ENCODE data around the gene DHX58.
A peak's percentile ranks its signal among the peaks of the same experiment; 100 is the strongest.

DHX58 gene

GRCh38 chr17:42059815-42060214, 52.7 kb downstream of the DHX58 start:
- H3K9me2 ChIP-seq (replicated peaks; ENCODE audit: low read depth, low read length), result no peaks in the 10 kb centered on the region
- H3K4me3 ChIP-seq (ENCODE audit: low read length, poor library complexity, severe bottlenecking), result no peak overlapping the region
- no peaks in the 10 kb centered on the region for H3K36me3 ChIP-seq (ENCODE audit: insufficient read depth, low read length)
- no peaks in the 10 kb centered on the region for H4K20me1 ChIP-seq (ENCODE audit: insufficient read depth, low read length, poor library complexity, severe bottlenecking)
- TF ChIP-seq CTCF (conservative IDR thresholded peaks at IDR 0.05; ENCODE audit: low read length) (no peak), EZH2phosphoT487 (IDR thresholded peaks at IDR 0.05; ENCODE audit: borderline replicate concordance) (no peak)
- no peaks in the 10 kb centered on the region for H3K27me3 ChIP-seq (ENCODE audit: insufficient read depth, low read length, poor library complexity, severe bottlenecking)
- H3K9ac ChIP-seq (ENCODE audit: low read depth, low read length, poor library complexity, severe bottlenecking), result no peak overlapping the region
- H3K9me3 ChIP-seq (ENCODE audit: insufficient read depth, low read depth, low read length), result no peaks in the 10 kb centered on the region
- peak overlapping the region; percentile 66; the same call in 1 of the 2 replicates for H2AFZ ChIP-seq (ENCODE audit: low read length)
- no peaks in the 10 kb centered on the region for H3F3A ChIP-seq (ENCODE audit: low read depth)
- H3K4me2 ChIP-seq (ENCODE audit: low read depth, low read length, poor library complexity, severe bottlenecking), result no peak overlapping the region
- H3K79me2 ChIP-seq (ENCODE audit: insufficient read depth, low read length), result no peaks in the 10 kb centered on the region
- peaks cover 14% of the 10 kb centered on the region for H3K4me1 ChIP-seq (ENCODE audit: insufficient read depth, low read length, poor library complexity, severe bottlenecking)

- H2AFZ ChIP-seq (ENCODE audit: low read length), result no peak overlapping the region
- H3K36me3 ChIP-seq (ENCODE audit: insufficient read depth, low read length), result no peaks in the 10 kb centered on the region
- H3K4me2 ChIP-seq (ENCODE audit: low read depth, low read length, poor library complexity, severe bottlenecking), result no peak overlapping the region
- H3K9ac ChIP-seq (ENCODE audit: low read depth, low read length, poor library complexity, severe bottlenecking), result no peak overlapping the region
- H4K20me1 ChIP-seq (ENCODE audit: insufficient read depth, low read length, poor library complexity, severe bottlenecking), result no peaks in the 10 kb centered on the region
- H3K9me2 ChIP-seq (replicated peaks; ENCODE audit: low read depth, low read length), result no peaks in the 10 kb centered on the region
- H3K9me3 ChIP-seq (ENCODE audit: insufficient read depth, low read depth, low read length), result no peaks in the 10 kb centered on the region
- no peaks in the 10 kb centered on the region for H3K79me2 ChIP-seq (ENCODE audit: insufficient read depth, low read length)
- H3K27me3 ChIP-seq (ENCODE audit: insufficient read depth, low read length, poor library complexity, severe bottlenecking), result no peaks in the 10 kb centered on the region
- H3K4me1 ChIP-seq (ENCODE audit: insufficient read depth, low read length, poor library complexity, severe bottlenecking), result peaks cover 6% of the 10 kb centered on the region
- H3K4me3 ChIP-seq (ENCODE audit: low read length, poor library complexity, severe bottlenecking), result no peak overlapping the region
- TF ChIP-seq CTCF (conservative IDR thresholded peaks at IDR 0.05; ENCODE audit: low read length), result no peak
- TF ChIP-seq EZH2phosphoT487 (IDR thresholded peaks at IDR 0.05; ENCODE audit: borderline replicate concordance), result no peak
- no peaks in the 10 kb centered on the region for H3F3A ChIP-seq (ENCODE audit: low read depth)
These were observed 54.5 kb downstream of the DHX58 start for GRCh38 chr17:42058063-42058462.

- H3K9ac ChIP-seq (ENCODE audit: low read depth, low read length, poor library complexity, severe bottlenecking), result no peak overlapping the region
- no peaks in the 10 kb centered on the region for H3K9me3 ChIP-seq (ENCODE audit: insufficient read depth, low read depth, low read length)
- no peaks in the 10 kb centered on the region for H3F3A ChIP-seq (ENCODE audit: low read depth)
- TF ChIP-seq EZH2phosphoT487 (IDR thresholded peaks at IDR 0.05; ENCODE audit: borderline replicate concordance) (no peak), CTCF (conservative IDR thresholded peaks at IDR 0.05; ENCODE audit: low read length) (no peak)
- peaks cover 6% of the 10 kb centered on the region for H3K4me1 ChIP-seq (ENCODE audit: insufficient read depth, low read length, poor library complexity, severe bottlenecking)
- H4K20me1 ChIP-seq (ENCODE audit: insufficient read depth, low read length, poor library complexity, severe bottlenecking), result no peaks in the 10 kb centered on the region
- no peaks in the 10 kb centered on the region for H3K79me2 ChIP-seq (ENCODE audit: insufficient read depth, low read length)
- no peaks in the 10 kb centered on the region for H3K36me3 ChIP-seq (ENCODE audit: insufficient read depth, low read length)
- H3K4me3 ChIP-seq (ENCODE audit: low read length, poor library complexity, severe bottlenecking), result no peak overlapping the region
- H2AFZ ChIP-seq (ENCODE audit: low read length), result no peak overlapping the region
- no peak overlapping the region for H3K4me2 ChIP-seq (ENCODE audit: low read depth, low read length, poor library complexity, severe bottlenecking)
- H3K9me2 ChIP-seq (replicated peaks; ENCODE audit: low read depth, low read length), result no peaks in the 10 kb centered on the region
- H3K27me3 ChIP-seq (ENCODE audit: insufficient read depth, low read length, poor library complexity, severe bottlenecking), result no peaks in the 10 kb centered on the region
These were observed 55.9 kb downstream of the DHX58 start for GRCh38 chr17:42056635-42057034.
